Psoas muscle (tissue), 8 donors: ENCODE data around the gene ZBTB22. TPM values are rescaled to one million over a fixed set of nuclear protein-coding genes. Genes with fewer than 3 reads are reported as not detected.

Experiments
- ATAC-seq, 4 donors: fragments of 200-7000 bp; cut with Tn5 transposase; one replicate each; pipeline ENCODE4 v1.9.1; 2020; ENCODE audit warnings: moderate library complexity in 3 of 4, mild to moderate bottlenecking in 2 of 4
- DNase-seq, 2 donors: peaks; one replicate each; pipeline ENCODE4 v3.0.0-alpha.2; 2020
- H3K27ac ChIP-seq: fragments of 200-600 bp; one replicate; pipeline ENCODE4 v1.8.0; 2022
- H3K27me3 ChIP-seq, 3 donors: fragments of 200-600 bp in 1 of 3; one replicate each; pipeline versions ENCODE4 v1.6.1 to v1.8.0; 2013 to 2022; ENCODE audit warnings: low read length in 2 of 3, mild to moderate bottlenecking in 2 of 3, moderate library complexity in 1 of 3; ENCODE audit not compliant: insufficient read depth in 3 of 3
- H3K36me3 ChIP-seq, 2 donors: fragments of 200-600 bp in 1 of 2; one replicate each; pipeline versions ENCODE4 v1.6.1 to v1.8.0; 2013 to 2022; ENCODE audit warnings: low read depth in 1 of 2, mild to moderate bottlenecking in 1 of 2, moderate library complexity in 1 of 2; ENCODE audit not compliant: insufficient read depth in 1 of 2
- H3K4me1 ChIP-seq: fragments of 200-600 bp; one replicate; pipeline ENCODE4 v1.8.0; 2022
- H3K4me3 ChIP-seq: fragments of 200-600 bp; one replicate; pipeline ENCODE4 v1.8.0; 2022; ENCODE audit warnings: mild to moderate bottlenecking
- H3K9me3 ChIP-seq: fragments of 200-600 bp; one replicate; pipeline ENCODE4 v1.8.0; 2022
- WGBS, 3 donors: extraction: QIAGEN DNeasy Blood & Tissue Kit; methylation state at CpG; one replicate each; pipeline versions ENCODE4 v1.1.6 to v1.1.7; 2013; 5-methylcytosine and 5-hydroxymethylcytosine counted together
- intact Hi-C, 2 donors: fragments of 100-400 bp; cut with DNase I; formaldehyde crosslinking; loops; one replicate each; pipeline versions ENCODE4 v1.11.0 to v1.14.2; 2022
- polyA plus RNA-seq, 3 donors: library from polyadenylated mRNA; stranded (reverse); fragments of 200-250 nt; gene quantifications; one replicate each; pipeline ENCODE4 v1.2.3, GENCODE V29; 2013
- total RNA-seq, 4 donors: library from RNA; stranded (reverse); fragmentation: NEBNext Ultra II Directional in 2 of 4; extraction: Animal tissue kit (Norgen Biotek cat#: 25700) in 2 of 4; gene quantifications; one replicate each; pipeline versions ENCODE4 v1.2.1 to v1.2.4, GENCODE V29; 2021 to 2023
- TF ChIP-seq, protein P1 (sequence below): fragments of 200-600 bp; IDR thresholded peaks from one replicate; pipeline ENCODE4 v1.8.0; 2022; ENCODE audit warnings: antibody characterized with exemption
- donor health status: healthy with polysubstance abuse.
- donor health status: DM: no; HTN: no; CAD: no; lungs with moderate emphysema.
- donor health status: Bipolar disorder and iron deficiency.
- donor health status: healthy.
- donor health status: DM: yes; HTN: yes; CAD: no.
- donor health status: DM: no; HTN: no; CAD: no.
- donor health status: DM: no; HTN: no; CAD: no.
- donor health status: DM: yes; HTN: yes; CAD: no.

Gene ZBTB22
- total and polyA plus RNA-seq, 7 donors: 4.7 to 19.7 (median 8.4) TPM

- ATAC-seq (no peak), DNase-seq (no peak)
- Histone ChIP-seq H3K27me3 (no peaks in the 10 kb centered on the region), H3K4me1 (no peaks in the 10 kb centered on the region), H3K4me3 (no peak overlapping the region), H3K9me3 (no peaks in the 10 kb centered on the region), H3K36me3 (no peaks in the 10 kb centered on the region), H3K27ac (no peak overlapping the region)
- WGBS, 3 donors: 64 to 74% (median 73%) methylated on average over 4 of the region's 4 CpGs
- intact Hi-C loops: no loop called here
- TF ChIP-seq, protein P1, sequence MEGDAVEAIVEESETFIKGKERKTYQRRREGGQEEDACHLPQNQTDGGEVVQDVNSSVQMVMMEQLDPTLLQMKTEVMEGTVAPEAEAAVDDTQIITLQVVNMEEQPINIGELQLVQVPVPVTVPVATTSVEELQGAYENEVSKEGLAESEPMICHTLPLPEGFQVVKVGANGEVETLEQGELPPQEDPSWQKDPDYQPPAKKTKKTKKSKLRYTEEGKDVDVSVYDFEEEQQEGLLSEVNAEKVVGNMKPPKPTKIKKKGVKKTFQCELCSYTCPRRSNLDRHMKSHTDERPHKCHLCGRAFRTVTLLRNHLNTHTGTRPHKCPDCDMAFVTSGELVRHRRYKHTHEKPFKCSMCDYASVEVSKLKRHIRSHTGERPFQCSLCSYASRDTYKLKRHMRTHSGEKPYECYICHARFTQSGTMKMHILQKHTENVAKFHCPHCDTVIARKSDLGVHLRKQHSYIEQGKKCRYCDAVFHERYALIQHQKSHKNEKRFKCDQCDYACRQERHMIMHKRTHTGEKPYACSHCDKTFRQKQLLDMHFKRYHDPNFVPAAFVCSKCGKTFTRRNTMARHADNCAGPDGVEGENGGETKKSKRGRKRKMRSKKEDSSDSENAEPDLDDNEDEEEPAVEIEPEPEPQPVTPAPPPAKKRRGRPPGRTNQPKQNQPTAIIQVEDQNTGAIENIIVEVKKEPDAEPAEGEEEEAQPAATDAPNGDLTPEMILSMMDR: no peak
These were observed 18.4 kb upstream of the ZBTB22 start for GRCh38 chr6:33335916-33336315.

GRCh38 chr6:33333666-33334065 is 16.1 kb upstream of the ZBTB22 start:
- TF ChIP-seq, protein P1: no peak
- Histone ChIP-seq H3K27ac (no peak overlapping the region), H3K4me3 (no peak overlapping the region), H3K9me3 (no peaks in the 10 kb centered on the region), H3K4me1 (no peaks in the 10 kb centered on the region), H3K27me3 (no peaks in the 10 kb centered on the region), H3K36me3 (no peaks in the 10 kb centered on the region)
- ATAC-seq (no peak), DNase-seq (no peak)
- WGBS, 3 donors: 87 to 91% (median 90%) methylated on average over 4 of the region's 4 CpGs
- intact Hi-C loops: no loop called here

GRCh38 chr6:33330736-33331135 is 13.2 kb upstream of the ZBTB22 start:
- Histone ChIP-seq H3K27ac (no peak overlapping the region), H3K4me1 (no peaks in the 10 kb centered on the region), H3K27me3 (no peaks in the 10 kb centered on the region), H3K9me3 (no peaks in the 10 kb centered on the region), H3K36me3 (no peaks in the 10 kb centered on the region), H3K4me3 (no peak overlapping the region)
- intact Hi-C loops: no loop called here
- WGBS, 3 donors: 84 to 90% (median 89%) methylated on average over 9 to 10 of the region's 10 CpGs
- TF ChIP-seq, protein P1: no peak
- no peak for DNase-seq
- ATAC-seq: no peak

DNA sequence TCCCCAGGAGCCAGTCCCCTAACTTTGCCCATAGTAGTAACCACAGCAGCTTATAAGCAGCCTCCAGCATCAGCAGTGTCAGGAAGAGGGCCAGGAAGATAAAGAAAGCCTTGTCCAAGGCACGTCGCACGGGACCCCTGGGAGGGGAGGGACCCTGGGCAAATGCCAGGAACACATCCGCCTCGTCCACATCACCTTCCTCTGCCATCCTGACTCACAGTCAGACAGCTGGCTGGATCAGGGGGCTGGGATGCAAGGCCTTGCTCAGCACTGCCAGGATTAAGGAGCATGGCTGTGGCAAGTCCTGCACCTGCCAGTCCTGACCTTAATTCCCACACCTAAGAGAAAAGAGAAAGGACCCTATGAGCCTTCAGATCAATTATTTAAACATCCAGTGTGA is 11.5 kb upstream of the ZBTB22 start:
- intact Hi-C loops: no loop called here
- no peaks in the 10 kb centered on the region for H3K27me3 ChIP-seq
- TF ChIP-seq, protein P1: no peak
- no peaks in the 10 kb centered on the region for H3K36me3 ChIP-seq
- H3K4me3 ChIP-seq: no peak overlapping the region
- ATAC-seq (no peak), DNase-seq (no peak)
- no peaks in the 10 kb centered on the region for H3K9me3 ChIP-seq
- no peaks in the 10 kb centered on the region for H3K4me1 ChIP-seq
- H3K27ac ChIP-seq: no peak overlapping the region
- WGBS, 3 donors: 20 to 27% (median 27%) methylated on average over 5 of the region's 5 CpGs

DNA sequence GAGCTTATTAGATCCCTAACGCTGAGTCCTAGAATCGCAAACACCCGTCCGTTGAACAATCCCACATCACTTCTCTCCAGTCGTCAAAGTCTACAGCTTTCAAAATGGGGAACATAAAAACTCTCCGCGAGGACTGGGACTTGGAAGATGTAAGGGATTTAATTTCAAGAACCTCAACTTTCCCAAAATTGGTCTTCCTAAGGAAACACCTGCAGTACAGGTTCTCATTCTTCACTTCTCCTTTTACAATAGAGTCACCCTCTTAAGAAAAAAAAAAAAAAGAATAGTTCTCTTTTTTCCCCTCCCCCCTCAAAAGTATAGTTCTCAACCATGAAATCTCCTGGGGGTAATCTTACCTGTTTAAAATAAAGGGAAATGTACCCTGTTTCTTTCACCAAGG is 6.6 kb upstream of the ZBTB22 start:
- Histone ChIP-seq H3K36me3 (peaks cover 8 to 25% of the 10 kb centered on the region in 2 donors), H3K4me1 (peaks cover 24% of the 10 kb centered on the region), H3K4me3 (peak overlapping the region; percentile 80), H3K27me3 (no peaks in the 10 kb centered on the region), H3K9me3 (no peaks in the 10 kb centered on the region), H3K27ac (peak overlapping the region; percentile 88)
- WGBS, 3 donors: 15 to 24% (median 21%) methylated on average over 7 of the region's 7 CpGs
- ATAC-seq (no peak), DNase-seq (no peak)
- TF ChIP-seq, protein P1: no peak
- intact Hi-C loops: no loop called here
